Stimulated activated CD4-positive, alpha-beta T cell treated with anti-CD3 and anti-CD28 coated beads, Interleukin-4, amount 100 ng/mL, for 24 hours (primary cell): Measurements from ENCODE around the gene SCNN1B.

ENCODE experiments used
- DNase-seq: peaks from one replicate; pipeline ENCODE4 v3.0.0-alpha.2; 2020

SCNN1B gene

GRCh38 chr16:23408242-23408822 lies 106.2 kb downstream of the SCNN1B start:
- no peak for DNase-seq

DNA sequence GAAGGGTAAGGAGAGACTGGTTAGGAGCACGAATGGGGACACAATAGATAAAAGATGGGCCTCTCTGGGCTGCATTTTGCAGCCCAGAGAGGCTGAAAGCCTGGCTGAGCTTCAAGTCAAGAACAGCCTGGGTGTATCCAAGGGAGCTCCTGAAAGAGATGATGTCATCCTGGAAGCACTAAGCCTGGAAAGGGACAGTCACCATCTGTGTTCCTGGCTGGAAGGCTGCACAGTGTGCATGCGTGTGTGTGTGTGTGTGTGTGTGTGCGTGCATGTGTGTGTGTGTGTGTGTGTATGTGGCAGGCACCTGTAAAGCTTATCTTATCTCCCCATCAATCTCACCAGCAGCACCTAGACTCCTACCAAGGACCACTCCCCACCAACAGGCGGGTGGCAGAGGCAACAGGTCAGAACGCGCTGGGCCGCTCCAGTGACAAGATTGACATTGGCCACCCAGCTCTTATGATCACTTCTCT lies 106.8 kb downstream of the SCNN1B start:
- no peak for DNase-seq

DNA sequence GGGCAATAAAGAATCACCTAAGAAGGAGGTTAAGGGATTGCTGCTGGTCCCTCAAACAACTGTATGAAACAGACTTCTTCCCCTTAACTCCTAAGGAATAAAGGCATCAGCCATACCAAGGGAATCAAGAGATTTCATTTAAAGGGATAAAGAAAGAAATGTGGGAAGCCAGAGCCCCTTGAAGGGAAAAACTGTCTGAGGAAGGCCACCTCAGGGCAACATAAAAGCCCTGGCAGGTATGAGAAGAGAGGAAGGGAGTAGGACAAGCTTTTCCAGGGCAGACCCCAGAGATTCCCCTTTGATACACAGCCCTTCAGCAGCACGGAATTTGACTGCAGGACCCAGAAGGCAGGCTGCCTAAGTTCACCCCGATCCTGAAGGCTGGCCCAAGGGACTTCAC lies 107.4 kb downstream of the SCNN1B start:
- DNase-seq: no peak

- DNase-seq: no peak
Measured at GRCh38 chr16:23410176-23410575, 108.1 kb downstream of the SCNN1B start.

DNA sequence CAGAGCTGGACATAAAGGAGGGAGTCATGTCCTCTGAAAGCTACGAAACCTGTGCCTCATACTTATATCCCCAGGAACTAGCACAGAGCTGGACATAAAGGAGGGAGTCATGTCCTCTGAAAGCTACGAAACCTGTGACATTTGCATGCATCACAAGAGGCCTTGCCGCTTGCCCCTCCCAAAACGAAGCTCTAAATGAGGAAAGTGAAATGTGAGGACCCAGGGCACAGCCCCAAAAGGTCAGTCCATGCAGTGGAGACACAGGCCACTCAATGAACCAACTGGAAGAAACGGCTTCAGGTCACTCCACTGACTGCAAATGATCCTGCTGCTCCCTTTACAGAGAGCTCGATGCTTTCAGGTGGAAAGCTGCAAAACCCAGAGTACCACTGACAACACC lies 112.6 kb downstream of the SCNN1B start:
- no peak for DNase-seq

GRCh38 chr16:23416816-23417215 lies 114.7 kb downstream of the SCNN1B start:
- DNase-seq: no peak

- DNase-seq: no peak
Measured at GRCh38 chr16:23420011-23420410, 117.9 kb downstream of the SCNN1B start.

GRCh38 chr16:23423496-23424049 lies 121.5 kb downstream of the SCNN1B start:
- DNase-seq: no peak

- no peak for DNase-seq
Measured at GRCh38 chr16:23424292-23424958, 122.3 kb downstream of the SCNN1B start.

GRCh38 chr16:23428351-23428750 lies 126.2 kb downstream of the SCNN1B start:
- no peak for DNase-seq
